Activated T-cell treated with anti-CD3 and anti-CD28 coated beads, Interleukin-2, amount 50 U/mL, for 1 hour (primary cell): ENCODE data around the gene SUN1.
"Not testable (repeated sequence)": the region's sequence is repeated elsewhere in the genome, so short reads cannot be mapped to it uniquely, and the experiment has no call there.

Source experiments
- DNase-seq: peaks from one replicate; pipeline ENCODE4 v3.0.0-alpha.2; 2020

Gene SUN1

GRCh38 chr7:835021-835420, 2.7 kb downstream of the SUN1 start:
- DNase-seq: no peak

DNA sequence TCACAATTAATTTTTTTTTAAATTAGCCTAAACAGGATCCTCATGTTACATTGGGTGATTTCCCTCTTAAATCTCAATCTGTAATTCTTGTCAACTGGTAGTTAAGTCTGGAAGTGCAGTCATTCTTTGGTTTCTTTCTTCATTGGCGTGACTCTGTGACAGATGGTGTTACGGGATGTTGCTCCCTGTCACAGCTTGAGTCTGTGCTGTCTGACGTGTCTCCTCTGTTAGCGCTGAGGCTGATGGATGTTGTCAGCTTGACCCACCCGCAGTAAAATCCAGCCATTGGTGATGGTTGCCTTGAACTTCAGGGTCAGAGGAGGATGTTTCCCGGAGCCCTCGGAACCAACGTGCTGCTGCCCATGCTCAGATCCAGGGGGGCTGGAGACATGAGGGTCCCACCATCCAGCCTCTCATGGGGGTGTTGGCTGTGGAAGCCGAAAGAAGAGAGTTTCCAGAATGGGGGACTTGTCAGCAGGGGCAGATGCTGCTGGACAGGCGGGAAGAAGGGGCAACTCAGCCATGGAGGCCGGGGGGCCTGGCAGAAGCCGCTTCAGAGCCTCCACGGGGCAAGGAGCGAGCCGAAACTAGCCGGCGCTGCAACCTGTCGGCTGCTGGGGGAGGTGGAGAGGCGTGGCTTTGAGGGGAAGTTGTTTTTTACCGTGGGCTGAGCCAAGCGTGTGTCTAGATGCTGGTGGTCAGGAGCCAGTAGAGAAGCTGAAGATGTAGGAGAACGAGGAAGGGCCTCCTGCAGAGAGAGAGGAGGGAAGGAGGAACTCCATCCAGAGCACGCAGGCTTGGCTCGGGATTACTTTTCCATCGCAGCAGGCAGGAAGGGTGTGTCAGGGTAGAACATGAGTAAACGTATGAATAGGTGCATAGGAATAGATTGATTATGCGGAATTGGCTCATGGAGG, 3.5 kb downstream of the SUN1 start:
- no peak for DNase-seq

- DNase-seq: no peak
These were observed 4.2 kb downstream of the SUN1 start for GRCh38 chr7:836429-836828.

GRCh38 chr7:837001-837400, 4.7 kb downstream of the SUN1 start:
- no peak for DNase-seq

- DNase-seq: no peak
These were observed 7.8 kb downstream of the SUN1 start for GRCh38 chr7:840001-840600.

GRCh38 chr7:841943-842342, 9.7 kb downstream of the SUN1 start:
- no peak for DNase-seq

- no peak for DNase-seq
These were observed 10.3 kb downstream of the SUN1 start for GRCh38 chr7:842431-843031.

- DNase-seq: no peak
These were observed 11.0 kb downstream of the SUN1 start for GRCh38 chr7:843230-843629.

- DNase-seq: no peak
These were observed 11.8 kb downstream of the SUN1 start for GRCh38 chr7:844043-844442.

DNA sequence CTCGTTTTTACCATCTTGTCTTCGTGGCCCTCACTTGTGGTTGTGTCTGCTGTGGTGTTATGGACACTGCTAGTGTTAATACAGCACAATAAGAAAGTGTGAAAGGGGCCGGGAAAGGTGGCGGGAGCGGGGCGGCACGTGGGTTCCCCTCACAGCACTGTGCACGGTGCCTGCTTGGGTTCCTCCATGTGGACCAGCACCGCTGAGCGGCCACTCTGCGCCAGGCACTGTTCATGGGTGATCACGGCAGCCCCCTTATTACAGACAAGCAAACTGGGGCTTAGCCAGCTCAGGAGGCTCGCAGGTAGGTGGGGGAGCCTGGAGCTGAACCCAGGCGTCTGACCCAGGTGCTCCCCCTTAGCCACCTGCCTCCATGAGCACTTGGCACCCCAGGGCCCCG, 12.2 kb downstream of the SUN1 start:
- no peak for DNase-seq

GRCh38 chr7:845091-845490, 12.8 kb downstream of the SUN1 start:
- no peak for DNase-seq

- no peak for DNase-seq
These were observed 13.5 kb downstream of the SUN1 start for GRCh38 chr7:845731-846130.

- DNase-seq: not testable (repeated sequence)
These were observed 14.8 kb downstream of the SUN1 start for GRCh38 chr7:846958-847650.

- not testable (repeated sequence) for DNase-seq
These were observed 15.5 kb downstream of the SUN1 start for GRCh38 chr7:847728-848127.

GRCh38 chr7:849145-849544, 16.9 kb downstream of the SUN1 start:
- no peak for DNase-seq

DNA sequence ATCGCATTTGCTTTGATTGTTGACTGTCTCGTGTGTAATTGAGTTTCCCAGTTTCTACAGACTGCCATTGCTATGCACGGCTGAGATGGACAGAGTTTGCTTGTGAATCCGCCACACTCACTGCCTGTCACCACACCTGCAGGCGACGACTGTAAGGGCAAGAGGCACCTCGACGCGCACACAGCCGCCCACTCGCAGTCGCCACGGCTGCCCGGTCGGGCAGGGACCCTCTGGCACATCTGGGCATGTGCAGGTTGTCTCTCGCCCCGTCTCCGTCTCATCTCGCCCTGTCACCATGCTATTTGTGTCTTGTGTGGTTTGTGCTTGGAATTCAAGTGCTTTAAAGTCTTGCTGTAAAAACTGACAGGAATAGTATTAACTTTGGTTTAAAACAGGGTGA, 17.5 kb downstream of the SUN1 start:
- no peak for DNase-seq

GRCh38 chr7:851204-851603, 18.9 kb downstream of the SUN1 start:
- no peak for DNase-seq

DNA sequence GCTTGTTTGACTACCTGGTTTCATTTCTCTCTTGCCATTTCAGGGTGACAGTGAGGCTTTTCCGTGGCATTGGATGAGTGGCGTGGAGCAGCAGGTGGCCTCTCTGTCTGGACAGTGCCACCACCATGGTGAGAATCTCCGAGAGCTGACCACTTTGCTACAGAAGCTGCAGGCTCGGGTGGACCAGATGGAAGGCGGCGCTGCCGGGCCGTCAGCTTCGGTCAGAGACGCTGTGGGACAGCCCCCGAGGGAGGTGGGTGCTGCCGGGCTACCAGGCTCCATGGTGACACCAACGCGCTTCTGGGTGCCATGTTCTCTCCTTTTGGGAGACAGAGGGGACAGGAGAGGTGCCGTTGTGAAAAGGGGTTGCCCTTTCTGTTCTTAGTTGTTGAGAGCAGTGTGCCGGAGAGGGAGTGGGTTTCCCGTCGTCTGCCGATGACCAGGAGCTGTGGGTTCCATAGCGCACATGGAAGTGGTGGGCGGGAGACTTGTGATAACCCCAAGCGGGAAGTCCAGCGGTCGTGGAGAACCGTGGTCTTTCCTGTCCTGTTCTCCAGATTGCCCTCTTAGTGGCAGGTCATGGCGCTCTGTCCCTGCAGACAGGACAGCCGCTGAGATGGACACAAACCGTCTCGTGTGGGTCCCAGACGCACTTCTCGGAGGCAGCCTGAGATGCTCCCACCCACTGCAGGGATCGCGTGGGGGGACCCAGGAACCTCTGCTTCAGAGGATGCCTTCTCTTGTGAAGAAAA, 21.3 kb downstream of the SUN1 start:
- no peak for DNase-seq

DNA sequence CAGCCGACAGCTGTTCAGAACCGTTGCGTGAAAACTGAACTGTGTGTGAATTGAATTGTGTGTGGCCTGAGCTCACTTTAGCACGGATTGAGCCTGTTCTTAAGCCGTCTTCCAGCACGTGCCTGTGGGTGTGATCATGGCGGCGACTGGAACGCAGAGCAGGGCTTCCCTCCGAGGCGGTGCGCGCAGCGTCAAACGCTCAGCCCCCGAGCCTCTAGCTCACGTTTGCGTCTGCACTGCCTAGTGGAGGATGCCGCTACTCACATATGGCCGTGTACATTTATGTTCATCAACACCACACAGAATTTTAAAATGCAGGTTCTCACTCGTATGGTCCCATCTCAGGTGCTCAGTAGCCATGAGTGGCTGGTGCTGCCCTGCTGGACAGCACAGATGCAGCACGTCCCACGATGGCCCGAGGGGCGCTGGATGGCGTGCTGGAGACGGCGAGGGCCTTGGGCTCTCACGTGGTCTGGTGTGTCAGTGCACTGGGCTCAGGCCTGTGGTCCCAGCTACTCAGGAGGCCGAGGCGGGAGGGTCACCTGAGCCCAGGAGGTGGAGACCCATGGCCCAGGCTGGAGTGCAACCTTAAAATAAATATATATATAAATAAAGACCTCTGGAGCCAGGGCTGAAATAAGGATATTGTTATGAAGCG, 22.0 kb downstream of the SUN1 start:
- no peak for DNase-seq

- DNase-seq: no peak
These were observed 23.6 kb downstream of the SUN1 start for GRCh38 chr7:855686-856369.

DNA sequence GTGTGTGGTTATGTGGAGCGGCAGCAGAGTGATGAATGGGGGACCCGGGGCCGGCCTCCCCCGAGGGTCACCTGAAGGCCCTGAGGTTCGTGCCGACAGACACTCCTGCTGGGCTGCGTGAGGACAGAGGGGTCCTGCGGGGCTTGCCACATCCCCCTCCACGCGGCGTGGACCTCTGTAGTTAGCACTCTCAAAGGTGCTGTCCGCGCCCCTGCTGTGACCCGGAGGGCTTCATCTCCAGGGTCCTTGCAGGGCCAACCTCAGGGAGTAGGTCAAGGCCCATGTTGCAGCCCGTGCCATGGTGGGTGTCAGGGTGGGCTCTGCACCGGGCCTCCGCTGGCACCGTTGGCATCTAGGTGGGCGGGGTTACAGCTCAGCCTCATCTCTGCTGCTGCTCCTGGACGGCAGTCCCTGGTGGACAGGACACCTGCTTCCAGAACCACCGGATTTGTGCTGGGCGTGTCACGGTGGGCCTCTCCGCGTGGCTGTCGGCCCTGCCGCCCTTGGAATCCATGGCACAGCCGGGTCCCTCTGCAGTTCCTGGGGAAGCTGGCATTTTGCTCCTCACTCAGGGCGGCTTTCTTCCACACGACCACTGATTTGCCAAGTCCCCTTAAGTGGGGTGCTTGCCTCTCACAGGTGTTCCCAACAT, 24.3 kb downstream of the SUN1 start:
- DNase-seq: no peak
